ENCODE results near the gene SLC5A4.

SLC5A4 gene

DNA sequence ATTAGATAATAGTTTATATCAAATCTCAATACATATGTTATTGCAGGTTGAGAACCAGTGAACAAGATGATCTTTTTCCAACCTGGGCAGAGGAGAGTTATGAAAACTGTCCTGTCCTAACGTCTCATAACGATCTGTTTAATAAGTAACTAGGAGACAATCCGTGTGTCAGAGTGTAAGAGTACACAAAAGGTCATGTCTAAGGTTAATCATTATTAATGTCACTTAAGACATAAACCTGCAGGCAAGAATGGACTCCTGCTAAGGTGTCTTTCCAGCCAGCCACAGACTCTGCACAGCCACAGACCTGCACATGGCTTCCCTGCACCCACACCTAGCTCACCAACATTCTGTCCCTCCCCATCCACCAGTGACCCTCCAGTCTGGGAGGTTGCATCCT, 10.1 kb downstream of the SLC5A4 start:
- TF ChIP-seq CTCF (conservative IDR thresholded peaks at IDR 0.05) = no peak
- H3K27ac ChIP-seq = no peak overlapping the region

- no peak overlapping the region for H3K27ac ChIP-seq
- TF ChIP-seq ZFX (IDR thresholded peaks at IDR 0.05) (no peak), CTCF (conservative IDR thresholded peaks at IDR 0.05) (no peak)
Observed at GRCh38 chr22:32244547-32244946, 10.6 kb downstream of the SLC5A4 start.

- TF ChIP-seq CTCF (conservative IDR thresholded peaks at IDR 0.05) = no peak
- no peak overlapping the region for H3K27ac ChIP-seq
Observed at GRCh38 chr22:32240461-32240860, 14.7 kb downstream of the SLC5A4 start.

GRCh38 chr22:32237906-32238305, 17.2 kb downstream of the SLC5A4 start:
- H3K27ac ChIP-seq = no peak overlapping the region

DNA sequence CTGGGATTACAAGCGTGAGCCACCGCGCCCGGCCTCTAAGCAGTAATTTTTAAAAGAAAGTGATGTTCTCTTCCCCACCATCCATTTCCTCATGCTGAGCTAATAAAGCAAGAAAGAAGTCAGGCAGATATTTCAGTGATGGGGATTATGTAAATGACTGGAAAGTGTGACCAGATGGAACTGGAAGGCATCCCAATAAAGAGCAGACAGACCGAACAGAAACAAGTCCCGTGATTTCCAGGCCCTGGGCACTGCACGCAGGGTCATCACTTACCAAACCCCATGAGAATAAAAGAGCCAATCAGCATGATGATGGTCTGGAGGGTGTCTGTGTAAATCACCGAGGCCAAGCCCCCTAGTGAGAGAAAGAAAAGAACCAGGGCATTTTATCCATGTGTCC, 18.2 kb downstream of the SLC5A4 start:
- TF ChIP-seq ZFX (IDR thresholded peaks at IDR 0.05) = no peak
- no peak for TF ChIP-seq CTCF (conservative IDR thresholded peaks at IDR 0.05)
- H3K27ac ChIP-seq = no peak overlapping the region

More at GRCh38 chr22:32237906-32238305, 17.2 kb downstream of the SLC5A4 start:
- TF ChIP-seq CTCF (conservative IDR thresholded peaks at IDR 0.05) = no peak
- no peak for TF ChIP-seq ZFX (IDR thresholded peaks at IDR 0.05)

- no peak overlapping the region for H3K27ac ChIP-seq
Observed at GRCh38 chr22:32233091-32233490, 22.1 kb downstream of the SLC5A4 start.

DNA sequence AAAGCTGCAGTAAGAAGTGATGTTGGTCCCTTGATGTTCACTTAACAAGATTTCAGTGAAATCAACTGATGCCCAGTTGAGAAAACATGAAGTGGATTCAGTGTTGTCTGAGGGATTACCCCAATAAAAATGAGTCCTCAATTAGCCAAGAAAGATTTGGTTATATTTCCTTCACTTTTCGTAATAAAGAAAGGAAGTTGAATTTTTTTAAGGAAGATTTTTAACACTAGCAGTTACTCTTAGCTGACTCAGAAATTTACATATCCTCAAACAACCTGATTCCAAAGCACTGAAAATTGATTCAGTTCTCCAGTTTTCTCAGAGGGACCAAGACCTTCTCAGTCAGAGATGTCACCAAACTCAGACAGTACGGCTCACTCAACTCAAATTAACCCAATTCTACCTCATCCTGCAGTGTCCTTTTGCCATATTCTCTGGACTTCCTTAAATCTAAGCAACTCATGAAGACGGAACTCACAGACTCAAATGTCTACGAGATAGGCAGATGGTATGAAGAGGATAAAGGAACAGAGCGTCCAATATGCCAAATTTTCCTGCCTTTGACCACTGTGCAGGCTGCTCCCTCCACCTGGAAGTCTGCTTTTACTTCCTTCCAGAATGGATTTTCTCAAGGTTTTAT, 22.8 kb downstream of the SLC5A4 start:
- TF ChIP-seq CTCF (conservative IDR thresholded peaks at IDR 0.05) (no peak), ZFX (IDR thresholded peaks at IDR 0.05) (no peak)
- H3K27ac ChIP-seq = no peak overlapping the region

More at GRCh38 chr22:32233091-32233490, 22.1 kb downstream of the SLC5A4 start:
- TF ChIP-seq CTCF (conservative IDR thresholded peaks at IDR 0.05) = no peak
- no peak for TF ChIP-seq ZFX (IDR thresholded peaks at IDR 0.05)
